ENCODE results near the gene KRTAP4-16. TPM values are rescaled to one million over a fixed set of nuclear protein-coding genes. Genes with fewer than 3 reads are reported as not detected.

Gene KRTAP4-16
- total RNA-seq, 1 experiment from 2014 or later: not detected

DNA sequence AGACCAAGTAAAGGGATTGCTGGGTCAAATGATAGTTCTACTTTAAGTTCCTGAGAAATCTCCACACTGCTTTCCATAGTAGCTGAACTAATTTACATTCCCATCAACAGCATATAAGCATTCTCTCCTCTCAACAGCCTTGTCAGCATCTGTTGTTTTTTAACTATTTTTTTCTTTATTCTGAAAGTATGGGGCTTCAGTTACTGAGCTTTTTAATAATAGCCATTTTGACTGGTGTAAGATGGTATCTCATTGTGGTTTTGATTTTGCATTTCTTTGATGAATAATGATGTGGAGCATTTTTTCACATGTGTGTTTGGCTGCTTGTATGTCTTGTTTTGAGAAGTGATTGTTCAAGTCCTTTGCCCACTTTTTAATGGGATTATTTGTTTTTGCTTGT lies 49.4 kb downstream of the KRTAP4-16 start:
- ChIA-PET POLR2A (interaction anchor here (1.2 kb wide), 1 partner anchor 11 kb away, joined by 3 read pairs; the partner anchor contains the start of gene KRTAP1-1), CTCF (no interaction called here)
- BruUV-seq (replicated peaks): no TSS peak
- H3K4me1 Mint-ChIP-seq (ENCODE audit: insufficient read depth, unreplicated experiment): no peaks in the 10 kb centered on the region
- TF ChIP-seq, protein P1, sequence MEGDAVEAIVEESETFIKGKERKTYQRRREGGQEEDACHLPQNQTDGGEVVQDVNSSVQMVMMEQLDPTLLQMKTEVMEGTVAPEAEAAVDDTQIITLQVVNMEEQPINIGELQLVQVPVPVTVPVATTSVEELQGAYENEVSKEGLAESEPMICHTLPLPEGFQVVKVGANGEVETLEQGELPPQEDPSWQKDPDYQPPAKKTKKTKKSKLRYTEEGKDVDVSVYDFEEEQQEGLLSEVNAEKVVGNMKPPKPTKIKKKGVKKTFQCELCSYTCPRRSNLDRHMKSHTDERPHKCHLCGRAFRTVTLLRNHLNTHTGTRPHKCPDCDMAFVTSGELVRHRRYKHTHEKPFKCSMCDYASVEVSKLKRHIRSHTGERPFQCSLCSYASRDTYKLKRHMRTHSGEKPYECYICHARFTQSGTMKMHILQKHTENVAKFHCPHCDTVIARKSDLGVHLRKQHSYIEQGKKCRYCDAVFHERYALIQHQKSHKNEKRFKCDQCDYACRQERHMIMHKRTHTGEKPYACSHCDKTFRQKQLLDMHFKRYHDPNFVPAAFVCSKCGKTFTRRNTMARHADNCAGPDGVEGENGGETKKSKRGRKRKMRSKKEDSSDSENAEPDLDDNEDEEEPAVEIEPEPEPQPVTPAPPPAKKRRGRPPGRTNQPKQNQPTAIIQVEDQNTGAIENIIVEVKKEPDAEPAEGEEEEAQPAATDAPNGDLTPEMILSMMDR (IDR thresholded peaks at IDR 0.05; ENCODE audit: unreplicated experiment): no peak
- no peaks in the 10 kb centered on the region for H3K36me3 Mint-ChIP-seq (ENCODE audit: insufficient read depth, unreplicated experiment)
- H3K4me3 Mint-ChIP-seq (ENCODE audit: unreplicated experiment): no peak overlapping the region
- H3K27ac Mint-ChIP-seq (ENCODE audit: low read depth, unreplicated experiment): no peak overlapping the region
- no peaks in the 10 kb centered on the region for H3K9me3 Mint-ChIP-seq (ENCODE audit: unreplicated experiment)
- H3K27me3 Mint-ChIP-seq (ENCODE audit: insufficient read depth, unreplicated experiment): no peaks in the 10 kb centered on the region
- intact Hi-C loops (cut with micrococcal nuclease): no loop called here
- no peak for DNase-seq (ENCODE audit: unreplicated experiment)

Other genes starting within 250 kb of the KRTAP4-16 start
- not detected in 2 replicates for gene KRT12, start 235.0 kb downstream of the KRTAP4-16 start, total RNA-seq (2022)
- gene KRT20, start 217.0 kb downstream of the KRTAP4-16 start, total RNA-seq (2022): not detected in 2 replicates
- not detected in 2 replicates for gene KRT23, start 164.6 kb downstream of the KRTAP4-16 start, total RNA-seq (2022)
- gene KRT39, start 135.3 kb downstream of the KRTAP4-16 start, total RNA-seq (2022): not detected in 2 replicates
- not detected in 2 replicates for gene KRT40, start 117.9 kb downstream of the KRTAP4-16 start, total RNA-seq (2022)
- gene KRTAP3-3, start 108.0 kb downstream of the KRTAP4-16 start, total RNA-seq (2022): not detected in 2 replicates
- gene KRTAP3-2, start 102.3 kb downstream of the KRTAP4-16 start, total RNA-seq (2022): not detected in 2 replicates
- gene KRTAP3-1, start 93.1 kb downstream of the KRTAP4-16 start, total RNA-seq (2022): not detected in 2 replicates
- not detected in 2 replicates for gene KRTAP1-5, start 75.0 kb downstream of the KRTAP4-16 start, total RNA-seq (2022)
- gene KRTAP1-4, start 72.0 kb downstream of the KRTAP4-16 start, total RNA-seq (2022): not detected in 2 replicates
- gene KRTAP1-3, start 67.3 kb downstream of the KRTAP4-16 start, total RNA-seq (2022): not detected in 2 replicates
- not detected in 2 replicates for gene KRTAP1-1, start 60.8 kb downstream of the KRTAP4-16 start, total RNA-seq (2022)
- gene KRTAP2-1, start 54.9 kb downstream of the KRTAP4-16 start, total RNA-seq (2022): not detected in 2 replicates
- not detected in 2 replicates for gene KRTAP2-2, start 47.0 kb downstream of the KRTAP4-16 start, total RNA-seq (2022)
- not detected in 2 replicates for gene KRTAP2-3, start 42.1 kb downstream of the KRTAP4-16 start, total RNA-seq (2022)
- not detected in 2 replicates for gene KRTAP2-4, start 36.3 kb downstream of the KRTAP4-16 start, total RNA-seq (2022)
- not detected in 2 replicates for gene KRTAP4-7, start 18.1 kb downstream of the KRTAP4-16 start, total RNA-seq (2022)
- gene KRTAP4-8, start 4.1 kb downstream of the KRTAP4-16 start, total RNA-seq (2022): not detected in 2 replicates
- gene KRTAP4-9, start 3.2 kb upstream of the KRTAP4-16 start, total RNA-seq (2022): not detected in 2 replicates
- gene KRTAP4-11, start 16.2 kb upstream of the KRTAP4-16 start, total RNA-seq (2022): not detected in 2 replicates
- not detected in 2 replicates for gene KRTAP4-12, start 22.0 kb upstream of the KRTAP4-16 start, total RNA-seq (2022)
- gene KRTAP4-6, start 38.3 kb upstream of the KRTAP4-16 start, total RNA-seq (2022): not detected in 2 replicates
- gene KRTAP4-5, start 47.6 kb upstream of the KRTAP4-16 start, total RNA-seq (2022): not detected in 2 replicates
- not detected in 2 replicates for gene KRTAP4-4, start 58.5 kb upstream of the KRTAP4-16 start, total RNA-seq (2022)
- not detected in 2 replicates for gene KRTAP4-3, start 66.0 kb upstream of the KRTAP4-16 start, total RNA-seq (2022)
- not detected in 2 replicates for gene KRTAP4-2, start 76.0 kb upstream of the KRTAP4-16 start, total RNA-seq (2022)
- not detected in 2 replicates for gene KRTAP4-1, start 82.7 kb upstream of the KRTAP4-16 start, total RNA-seq (2022)
- gene KRTAP9-1, start 87.7 kb upstream of the KRTAP4-16 start, total RNA-seq (2022): not detected in 2 replicates
- not detected in 2 replicates for gene KRTAP9-2, start 124.4 kb upstream of the KRTAP4-16 start, total RNA-seq (2022)
- not detected in 2 replicates for gene KRTAP9-3, start 130.2 kb upstream of the KRTAP4-16 start, total RNA-seq (2022)
- gene KRTAP9-8, start 135.8 kb upstream of the KRTAP4-16 start, total RNA-seq (2022): not detected in 2 replicates
- not detected in 2 replicates for gene KRTAP9-4, start 147.5 kb upstream of the KRTAP4-16 start, total RNA-seq (2022)
- not detected in 2 replicates for gene KRTAP9-9, start 153.2 kb upstream of the KRTAP4-16 start, total RNA-seq (2022)
- not detected in 2 replicates for gene KRTAP9-6, start 163.2 kb upstream of the KRTAP4-16 start, total RNA-seq (2022)
- not detected in 2 replicates for gene KRTAP9-7, start 173.5 kb upstream of the KRTAP4-16 start, total RNA-seq (2022)
- not detected in 2 replicates for gene KRTAP29-1, start 200.6 kb upstream of the KRTAP4-16 start, total RNA-seq (2022)
- gene KRTAP16-1, start 207.1 kb upstream of the KRTAP4-16 start, total RNA-seq (2022): not detected in 2 replicates
- not detected in 2 replicates for gene KRTAP17-1, start 213.5 kb upstream of the KRTAP4-16 start, total RNA-seq (2022)
- not detected in 2 replicates for gene KRT33A, start 248.6 kb upstream of the KRTAP4-16 start, total RNA-seq (2022)

Data from MCF 10A (cell line).